ENCODE measurements around the gene SLC35D1.
"Not testable (repeated sequence)": the region's sequence is repeated elsewhere in the genome, so short reads cannot be mapped to it uniquely, and the experiment has no call there.

SLC35D1 gene

GRCh38 chr1:66985835-66986234 lies 68.1 kb downstream of the SLC35D1 start:
- no peak for TF ChIP-seq ZNF274 (IDR thresholded peaks at IDR 0.05; ENCODE audit: low read depth, low read length)
- no peak overlapping the region for H3K4me3 ChIP-seq (ENCODE audit: low read length)

DNA sequence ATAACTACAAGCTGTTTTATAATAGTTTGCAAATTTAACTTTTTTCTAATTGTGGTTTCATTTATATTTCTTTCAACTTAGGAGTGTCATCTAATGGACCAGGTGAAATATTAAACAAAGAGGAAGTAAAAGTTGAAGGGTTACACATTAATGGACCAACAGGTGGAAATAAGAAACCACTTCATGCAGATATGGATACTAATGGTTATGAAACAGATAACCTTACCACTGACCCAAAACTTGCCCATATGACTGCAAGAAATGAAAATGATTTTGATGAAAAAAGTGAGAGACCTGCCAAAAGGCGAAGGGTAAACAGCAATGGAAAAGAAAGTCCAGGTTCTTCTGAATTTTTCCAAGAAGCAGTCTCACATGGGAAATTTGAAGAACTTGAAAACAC lies 69.5 kb downstream of the SLC35D1 start:
- no peak for TF ChIP-seq ZNF274 (IDR thresholded peaks at IDR 0.05; ENCODE audit: low read depth, low read length)
- no peak overlapping the region for H3K4me3 ChIP-seq (ENCODE audit: low read length)

GRCh38 chr1:66982561-66983260 lies 71.2 kb downstream of the SLC35D1 start:
- H3K4me3 ChIP-seq (ENCODE audit: low read length), result peak overlapping the region; percentile 26; the same call in 1 of the 2 replicates
- no peak for TF ChIP-seq ZNF274 (IDR thresholded peaks at IDR 0.05; ENCODE audit: low read depth, low read length)

DNA sequence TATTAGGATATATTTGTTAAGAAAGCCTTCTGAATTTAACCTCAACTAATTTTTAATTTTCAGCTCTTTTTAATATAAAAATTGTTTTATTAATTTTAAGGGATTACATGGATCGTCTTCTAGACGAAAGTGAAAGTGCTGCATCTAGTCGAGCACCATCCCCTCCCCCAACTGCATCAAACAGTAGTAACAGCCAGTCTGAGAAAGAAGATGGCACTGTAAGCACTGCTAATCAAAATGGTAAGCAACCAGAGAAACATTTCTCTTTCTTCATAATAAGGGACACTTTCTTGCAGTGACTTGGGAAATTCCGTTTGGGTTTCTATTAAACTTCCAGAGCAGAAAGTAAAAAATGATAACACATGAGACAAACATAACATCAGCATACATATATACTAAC lies 72.3 kb downstream of the SLC35D1 start:
- TF ChIP-seq ZNF274 (IDR thresholded peaks at IDR 0.05; ENCODE audit: low read depth, low read length), result no peak
- peak overlapping the region; percentile 36 for H3K4me3 ChIP-seq (ENCODE audit: low read length)

- TF ChIP-seq ZNF274 (IDR thresholded peaks at IDR 0.05; ENCODE audit: low read depth, low read length), result no peak
These were observed 73.1 kb downstream of the SLC35D1 start for GRCh38 chr1:66980745-66981367.

DNA sequence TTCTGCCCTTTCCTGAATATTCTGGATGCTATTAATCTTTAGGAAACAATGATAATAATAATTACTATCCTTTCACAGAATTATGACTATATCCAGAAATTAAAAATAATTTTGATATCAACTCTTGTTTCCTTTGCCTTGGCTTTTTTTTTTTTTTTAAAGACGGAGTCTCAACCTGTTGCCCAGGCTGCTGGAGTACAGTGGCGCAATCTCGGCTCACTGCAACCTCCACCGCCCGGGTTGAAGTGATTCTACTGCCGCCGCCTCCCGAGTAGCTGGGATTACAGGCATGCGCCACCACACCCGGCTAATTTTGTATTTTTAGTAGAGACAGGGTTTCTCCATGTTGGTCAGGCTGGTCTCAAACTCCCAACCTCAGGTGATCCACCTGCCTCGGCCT lies 74.3 kb downstream of the SLC35D1 start:
- H3K4me3 ChIP-seq (ENCODE audit: low read length), result not testable (repeated sequence)

More at GRCh38 chr1:66980745-66981367, 73.1 kb downstream of the SLC35D1 start:
- H3K4me3 ChIP-seq (ENCODE audit: low read length), result no peak overlapping the region

- no peak overlapping the region for H3K4me3 ChIP-seq (ENCODE audit: low read length)
- no peak for TF ChIP-seq ZNF274 (IDR thresholded peaks at IDR 0.05; ENCODE audit: low read depth, low read length)
These were observed 75.7 kb downstream of the SLC35D1 start for GRCh38 chr1:66978201-66978600.

- no peak for TF ChIP-seq ZNF274 (IDR thresholded peaks at IDR 0.05; ENCODE audit: low read depth, low read length)
- H3K4me3 ChIP-seq (ENCODE audit: low read length), result no peak overlapping the region
These were observed 85.4 kb downstream of the SLC35D1 start for GRCh38 chr1:66968574-66968973.

DNA sequence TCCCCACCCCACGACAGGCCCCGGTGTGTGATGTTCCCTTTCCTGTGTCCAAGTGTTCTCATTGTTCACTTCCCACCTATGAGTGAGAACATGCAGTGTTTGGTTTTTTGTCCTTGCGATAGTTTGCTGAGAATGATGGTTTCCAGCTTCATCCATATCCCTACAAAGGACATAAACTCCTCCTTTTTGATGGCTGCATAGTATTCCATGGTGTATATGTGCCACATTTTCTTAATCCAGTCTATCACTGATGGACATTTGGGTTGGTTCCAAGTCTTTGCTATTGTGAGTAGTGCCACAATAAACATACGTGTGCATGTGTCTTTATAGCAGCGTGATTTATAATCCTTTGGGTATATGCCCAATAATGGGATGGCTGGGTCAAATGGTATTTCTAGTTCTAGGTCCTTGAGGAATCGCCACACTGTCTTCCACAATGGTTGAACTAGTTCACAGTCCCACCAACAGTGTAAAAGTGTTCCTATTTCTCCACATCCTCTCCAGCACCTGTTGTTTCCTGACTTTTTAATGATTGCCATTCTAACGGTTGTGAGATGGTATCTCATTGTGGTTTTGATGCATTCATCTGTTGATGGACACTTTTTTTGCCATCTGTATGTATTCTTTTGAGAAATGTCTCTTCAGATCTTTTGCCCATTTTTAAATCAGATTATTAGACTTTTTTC lies 87.6 kb downstream of the SLC35D1 start:
- not testable (repeated sequence) for H3K4me3 ChIP-seq (ENCODE audit: low read length)

GRCh38 chr1:66957938-66958337 lies 96.0 kb downstream of the SLC35D1 start:
- no peak for TF ChIP-seq ZNF274 (IDR thresholded peaks at IDR 0.05; ENCODE audit: low read depth, low read length)

DNA sequence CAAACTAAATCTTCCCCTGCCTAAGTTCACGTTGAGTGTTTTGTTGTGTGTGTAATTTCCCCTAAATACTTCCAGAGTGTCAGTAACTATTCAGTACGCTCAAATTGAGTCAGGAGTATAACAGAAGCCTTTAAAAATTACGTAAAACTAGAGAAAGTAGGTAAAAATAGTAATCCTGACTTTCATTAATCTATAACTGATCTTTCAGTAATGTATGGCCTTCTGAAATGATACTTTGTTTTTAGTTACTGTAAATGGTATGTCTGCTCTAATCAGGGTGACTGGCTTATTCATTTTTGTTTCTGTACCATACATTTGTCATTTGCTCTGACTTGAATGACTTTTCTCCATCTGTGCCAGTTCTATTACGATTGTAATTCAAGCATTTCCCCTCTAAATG lies 99.7 kb downstream of the SLC35D1 start:
- H3K4me3 ChIP-seq (ENCODE audit: low read length), result no peak overlapping the region
- no peak for TF ChIP-seq ZNF274 (IDR thresholded peaks at IDR 0.05; ENCODE audit: low read depth, low read length)

More at GRCh38 chr1:66957938-66958337, 96.0 kb downstream of the SLC35D1 start:
- H3K4me3 ChIP-seq (ENCODE audit: low read length), result no peak overlapping the region

- no peak for TF ChIP-seq ZNF274 (IDR thresholded peaks at IDR 0.05; ENCODE audit: low read depth, low read length)
- H3K4me3 ChIP-seq (ENCODE audit: low read length), result no peak overlapping the region
These were observed 102.4 kb downstream of the SLC35D1 start for GRCh38 chr1:66951513-66951912.
